T-helper 2 cell (primary cell): Measurements from ENCODE around the gene WDR38.

Experiments used
- DNase-seq, 5 experiments: peaks; one replicate each; pipeline versions ENCODE4 v3.0.0 to v3.0.0-alpha.2; 2012 to 2022
- total RNA-seq, 2 donors: gene quantifications; one replicate each; lab custom pipeline; 2026; lab: John Stamatoyannopoulos, UW

The WDR38 gene
- 0.27 to 1.6 reads per million in 2 donors for total RNA-seq

- peak; percentile 55 to 90 (median 74) for DNase-seq
These were observed at the start of gene WDR38 for GRCh38 chr9:124852829-124853531. WDR38 (plus strand) TSS chr9:124853460; CDS start chr9:124853532, 72 bp downstream.

- DNase-seq = no peak
These were observed 49.3 kb upstream of the WDR38 start for GRCh38 chr9:124803911-124804310.

- DNase-seq = no peak
These were observed 48.1 kb upstream of the WDR38 start for GRCh38 chr9:124805186-124805585.

- no peak for DNase-seq
These were observed 44.9 kb upstream of the WDR38 start for GRCh38 chr9:124808246-124808956.

- DNase-seq = no peak
These were observed 44.0 kb upstream of the WDR38 start for GRCh38 chr9:124809211-124809610.

GRCh38 chr9:124809741-124810500, 43.3 kb upstream of the WDR38 start:
- no peak for DNase-seq

GRCh38 chr9:124810663-124811355, 42.5 kb upstream of the WDR38 start:
- DNase-seq = no peak

GRCh38 chr9:124812441-124812876, 40.8 kb upstream of the WDR38 start:
- DNase-seq = no peak

GRCh38 chr9:124813041-124813440, 40.2 kb upstream of the WDR38 start:
- no peak for DNase-seq

- DNase-seq = no peak
These were observed 39.6 kb upstream of the WDR38 start for GRCh38 chr9:124813501-124814163.

- no peak for DNase-seq
These were observed 39.1 kb upstream of the WDR38 start for GRCh38 chr9:124814164-124814535.

GRCh38 chr9:124815601-124816000, 37.7 kb upstream of the WDR38 start:
- no peak for DNase-seq

GRCh38 chr9:124818431-124819281, 34.6 kb upstream of the WDR38 start:
- no peak for DNase-seq

- no peak for DNase-seq
These were observed 32.3 kb upstream of the WDR38 start for GRCh38 chr9:124820698-124821623.

- DNase-seq = no peak
These were observed 24.5 kb upstream of the WDR38 start for GRCh38 chr9:124828489-124829333.

- DNase-seq = no peak
These were observed 24.0 kb upstream of the WDR38 start for GRCh38 chr9:124829334-124829669.

GRCh38 chr9:124830593-124830992, 22.7 kb upstream of the WDR38 start:
- no peak for DNase-seq

GRCh38 chr9:124831642-124832364, 21.5 kb upstream of the WDR38 start:
- no peak for DNase-seq

- DNase-seq = no peak
These were observed 18.7 kb upstream of the WDR38 start for GRCh38 chr9:124834591-124834990.
